Stomach smooth muscle (tissue), 2 donors: ENCODE data around the gene CPEB3.

ENCODE experiments used
- H3K27ac ChIP-seq: one replicate; pipeline ENCODE4 v1.7.0; 2013; ENCODE audit warnings: mild to moderate bottlenecking, low read length, inconsistent platforms
- H3K27me3 ChIP-seq, 2 donors: one replicate each; pipeline ENCODE4 v1.7.0; 2013; ENCODE audit warnings: low read length in 2 of 2; ENCODE audit not compliant: insufficient read depth in 2 of 2, control insufficient read depth in 1 of 2
- H3K36me3 ChIP-seq, 2 donors: one replicate each; pipeline ENCODE4 v1.7.0; 2013; ENCODE audit warnings: low read length in 2 of 2; ENCODE audit not compliant: control insufficient read depth in 2 of 2, insufficient read depth in 2 of 2
- H3K4me1 ChIP-seq: one replicate; pipeline ENCODE4 v1.7.0; 2013; ENCODE audit warnings: low read length; ENCODE audit not compliant: control insufficient read depth, insufficient read depth
- H3K4me3 ChIP-seq, 2 donors: one replicate each; pipeline ENCODE4 v1.7.0; 2013; ENCODE audit warnings: low read length in 2 of 2
- H3K9ac ChIP-seq, 2 donors: one replicate each; pipeline ENCODE4 v1.7.0; 2013; ENCODE audit warnings: low read length in 2 of 2, mild to moderate bottlenecking in 1 of 2
- H3K9me3 ChIP-seq, 2 donors: one replicate each; pipeline ENCODE4 v1.7.0; 2013; ENCODE audit warnings: low read length in 2 of 2; ENCODE audit not compliant: control insufficient read depth in 2 of 2
- donor health status: healthy.
- donor health status: Pancreatic carcinoma.

Gene CPEB3

GRCh38 chr10:92003258-92003657 is 287.6 kb downstream of the CPEB3 start:
- H3K9me3 ChIP-seq, result no peaks in the 10 kb centered on the region
- no peak overlapping the region for H3K4me3 ChIP-seq
- H3K27ac ChIP-seq, result no peak overlapping the region
- no peaks in the 10 kb centered on the region for H3K4me1 ChIP-seq
- peaks cover 2 to 22% of the 10 kb centered on the region in 2 donors for H3K36me3 ChIP-seq
- H3K27me3 ChIP-seq, result no peaks in the 10 kb centered on the region
- no peak overlapping the region for H3K9ac ChIP-seq

GRCh38 chr10:92001995-92002394 is 288.9 kb downstream of the CPEB3 start:
- H3K9me3 ChIP-seq, result no peaks in the 10 kb centered on the region
- no peak overlapping the region for H3K4me3 ChIP-seq
- H3K9ac ChIP-seq, result no peak overlapping the region
- no peaks in the 10 kb centered on the region for H3K27me3 ChIP-seq
- no peak overlapping the region for H3K27ac ChIP-seq
- H3K4me1 ChIP-seq, result no peaks in the 10 kb centered on the region
- H3K36me3 ChIP-seq, result peaks cover 8 to 28% of the 10 kb centered on the region in 2 donors

GRCh38 chr10:92001581-92001980 is 289.3 kb downstream of the CPEB3 start:
- H3K27ac ChIP-seq, result no peak overlapping the region
- H3K9ac ChIP-seq, result no peak overlapping the region
- no peaks in the 10 kb centered on the region for H3K9me3 ChIP-seq
- no peak overlapping the region for H3K4me3 ChIP-seq
- H3K4me1 ChIP-seq, result no peaks in the 10 kb centered on the region
- peaks cover 8 to 28% of the 10 kb centered on the region in 2 donors for H3K36me3 ChIP-seq
- H3K27me3 ChIP-seq, result no peaks in the 10 kb centered on the region
